GF-D8 (cell line): ENCODE results near the gene IP6K2.
"Not testable (repeated sequence)": the region's sequence is repeated elsewhere in the genome, so short reads cannot be mapped to it uniquely, and the experiment has no call there.

Experiments used
- DNase-seq: peaks from one replicate; lab custom pipeline; 2025; lab: John Stamatoyannopoulos, UW

The IP6K2 gene

DNA sequence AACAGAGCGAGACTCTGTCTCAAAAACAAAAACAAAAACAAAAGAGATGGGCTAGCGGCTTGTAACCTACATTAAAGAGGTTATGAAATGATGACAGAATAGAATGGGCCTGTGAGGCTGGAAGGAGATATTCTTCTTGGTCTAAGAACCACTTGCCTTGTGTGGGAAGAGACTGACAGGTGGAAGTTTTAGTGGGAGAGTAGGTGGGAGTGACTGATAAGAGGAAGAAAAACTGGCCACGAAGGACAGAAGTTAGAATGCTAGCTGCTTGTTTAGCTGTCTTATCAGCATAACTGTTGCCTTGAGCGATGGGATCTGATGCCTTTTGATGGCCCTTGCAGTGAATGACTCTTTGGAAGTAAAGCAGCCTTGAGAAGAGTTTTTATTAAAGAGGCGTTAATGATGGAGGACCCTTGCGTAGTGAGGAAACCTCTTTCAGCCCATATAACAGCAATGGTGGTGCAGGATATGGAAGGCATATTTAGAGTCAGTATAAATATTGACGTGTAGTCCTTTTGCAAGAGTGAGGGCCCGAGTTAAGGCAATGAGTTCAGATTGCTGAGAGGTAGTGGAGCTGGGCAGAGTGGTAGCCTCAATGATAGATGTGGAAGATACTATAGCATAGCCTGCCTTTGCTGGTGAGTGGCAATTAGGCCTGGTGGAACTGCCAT is 8.3 kb upstream of the IP6K2 start:
- DNase-seq = not testable (repeated sequence)

DNA sequence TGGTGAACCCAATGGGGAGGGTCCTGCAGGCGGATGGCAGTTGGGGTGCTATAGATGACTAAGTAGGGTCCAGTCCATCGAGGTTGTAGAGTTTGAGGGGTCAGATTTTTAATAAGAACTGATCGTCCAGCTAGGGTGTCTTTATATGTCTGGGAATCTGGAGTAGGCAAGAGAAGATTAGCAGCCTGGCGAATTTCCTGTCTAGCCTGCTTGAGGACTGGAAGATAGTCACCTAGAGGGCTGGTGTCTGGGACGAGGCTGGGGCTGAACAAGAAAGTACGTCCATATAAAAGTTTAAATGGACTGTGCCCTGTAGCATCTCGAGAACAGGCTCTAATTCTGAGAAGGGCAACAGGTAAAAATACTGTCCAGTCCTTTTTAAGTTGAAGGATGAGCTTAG is 6.7 kb upstream of the IP6K2 start:
- DNase-seq = no peak

DNA sequence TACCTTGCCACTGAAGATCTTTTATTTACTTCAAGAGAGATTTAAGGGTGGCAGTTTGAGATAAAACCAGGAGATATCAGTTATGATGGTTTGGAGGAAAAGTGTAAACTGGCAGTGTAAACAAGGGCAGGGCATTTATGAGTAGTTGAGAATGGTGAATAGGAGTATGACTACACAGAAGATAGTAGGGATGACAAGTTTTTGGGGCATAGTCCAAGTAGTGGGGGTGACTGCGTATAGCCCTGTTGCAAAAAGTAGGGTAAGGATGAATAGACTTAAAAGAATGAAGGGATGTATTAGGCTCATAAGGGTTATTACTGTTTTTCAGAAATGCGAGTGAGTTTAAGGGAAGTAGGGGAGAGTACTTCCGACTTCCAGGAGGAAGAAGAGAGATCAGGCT is 6.3 kb upstream of the IP6K2 start:
- DNase-seq = not testable (repeated sequence)

DNA sequence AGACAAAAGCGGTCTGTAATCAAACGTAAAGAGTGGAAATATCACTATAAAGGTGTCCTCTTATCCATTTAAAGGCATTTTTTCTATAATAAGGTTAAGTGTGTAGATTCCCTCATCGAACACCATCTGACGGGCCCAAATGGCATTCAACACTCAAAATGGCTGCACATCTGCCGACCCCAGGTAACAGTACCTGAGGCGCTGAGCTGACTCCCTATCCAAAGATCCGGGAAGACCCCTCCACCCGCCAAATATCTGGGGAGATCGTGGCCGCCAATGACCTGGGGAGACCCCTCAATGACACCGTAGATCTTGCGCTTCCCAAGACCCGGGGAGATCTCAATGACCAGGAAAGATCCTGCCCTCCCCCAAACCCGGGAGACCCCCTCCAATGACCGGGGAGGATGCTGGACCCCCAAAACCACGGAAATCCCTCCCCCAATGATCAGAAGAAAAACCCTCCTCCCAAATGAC is 476 bp downstream of the IP6K2 start:
- DNase-seq = no peak

DNA sequence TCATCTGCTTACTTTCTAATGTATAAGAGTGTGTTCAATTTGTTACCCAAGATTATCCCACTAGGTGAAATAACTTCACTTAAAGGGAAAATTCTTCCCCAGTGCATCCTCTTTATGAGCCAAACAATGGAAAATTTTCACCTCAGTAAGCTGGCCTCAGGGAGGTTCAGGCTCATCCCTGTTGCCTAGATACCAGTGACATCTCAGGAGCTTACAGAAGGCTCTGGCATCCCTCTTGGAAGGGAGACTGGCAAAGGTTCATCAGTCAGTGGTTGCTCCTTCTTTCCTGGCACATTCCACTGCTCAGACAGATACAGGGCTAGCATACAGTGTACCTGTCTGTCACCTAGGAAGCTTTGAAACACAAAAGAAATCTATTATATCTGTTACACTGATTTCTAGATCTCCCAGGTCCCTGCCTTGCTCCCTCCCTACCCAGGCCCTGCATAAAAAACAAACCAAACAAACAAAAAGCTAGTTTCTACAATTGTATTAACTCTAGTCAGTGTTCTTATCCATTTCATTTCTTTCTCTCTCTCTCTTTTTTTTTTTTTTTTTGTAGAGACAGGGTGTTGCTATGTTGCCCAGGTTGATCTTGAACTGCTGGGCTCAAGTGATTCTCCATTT is 1.7 kb downstream of the IP6K2 start:
- no peak for DNase-seq

DNA sequence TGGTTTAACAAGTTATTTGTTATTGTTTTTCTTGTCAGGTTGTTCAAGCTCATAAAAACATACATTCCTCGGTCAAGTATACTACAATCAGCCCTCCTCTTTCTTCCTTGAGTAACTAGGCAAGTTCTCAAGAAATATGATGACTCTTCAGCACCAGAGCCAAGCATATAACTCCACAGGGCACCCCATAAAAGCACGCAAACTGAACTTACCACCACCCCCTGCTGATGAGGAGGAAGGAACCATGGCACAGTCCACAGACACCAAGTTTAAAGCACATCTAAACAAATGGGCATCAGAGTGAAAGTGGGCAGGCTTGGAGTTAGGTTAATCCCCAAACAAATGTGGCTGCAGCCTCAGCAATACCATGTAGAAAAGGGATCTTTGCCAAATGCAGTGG is 5.3 kb downstream of the IP6K2 start:
- DNase-seq = no peak

DNA sequence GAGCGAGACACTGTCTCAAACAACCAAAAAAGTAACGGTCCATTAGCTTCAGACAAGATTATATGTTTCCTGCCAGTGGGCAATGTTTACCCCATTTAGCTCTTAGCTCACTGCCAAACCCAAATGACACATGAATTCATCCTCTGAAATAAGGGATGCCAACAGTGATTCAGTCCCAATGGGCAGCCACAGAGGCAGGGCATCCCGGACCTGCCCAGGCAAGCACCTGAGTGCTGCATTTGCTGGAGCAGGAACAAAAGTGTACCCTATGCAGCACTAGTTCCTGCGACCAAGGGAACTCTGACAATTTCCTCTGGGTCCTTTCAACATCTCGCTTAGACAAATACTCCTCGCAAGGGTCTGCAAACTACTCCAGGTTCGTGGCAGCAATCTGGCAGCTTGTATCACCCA is 8.0 kb downstream of the IP6K2 start:
- DNase-seq = no peak

DNA sequence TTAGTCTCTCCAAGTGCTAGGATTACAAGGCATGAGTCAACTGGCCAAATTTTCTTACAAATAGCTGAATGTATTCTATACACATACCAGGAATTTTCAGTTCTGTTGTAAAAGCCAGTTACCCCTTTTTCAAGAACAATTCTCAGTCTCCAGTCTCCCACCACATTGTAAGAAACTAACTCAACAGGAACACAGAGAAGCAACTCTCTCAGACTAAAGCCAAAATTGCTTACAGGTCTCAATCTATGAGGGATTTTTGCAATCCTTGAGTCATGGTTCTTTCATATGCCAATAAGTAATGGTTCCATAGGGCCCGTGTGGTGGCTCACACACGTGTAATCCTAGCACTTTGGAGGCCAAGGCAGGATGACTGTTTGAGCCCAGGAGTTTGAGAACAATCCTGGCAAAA is 8.5 kb downstream of the IP6K2 start:
- DNase-seq = no peak

DNA sequence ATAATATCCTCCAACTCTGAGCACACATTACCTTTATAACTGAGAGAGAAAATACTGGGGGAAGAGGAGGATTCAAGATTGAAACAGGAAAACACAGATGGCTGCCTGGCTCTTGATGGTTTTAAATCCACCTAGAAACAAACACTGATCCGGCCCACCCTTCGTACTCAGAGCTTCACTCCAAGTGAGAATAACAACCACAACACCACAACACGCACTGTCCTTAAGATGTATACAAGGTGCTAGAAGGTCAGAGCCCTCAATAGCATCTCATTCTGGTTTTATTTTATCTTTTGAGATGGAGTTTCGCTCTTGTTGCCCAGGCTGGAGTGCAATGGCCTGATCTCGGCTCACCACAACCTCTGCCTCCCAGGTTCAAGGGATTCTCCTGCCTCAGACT is 9.9 kb downstream of the IP6K2 start:
- no peak for DNase-seq

DNA sequence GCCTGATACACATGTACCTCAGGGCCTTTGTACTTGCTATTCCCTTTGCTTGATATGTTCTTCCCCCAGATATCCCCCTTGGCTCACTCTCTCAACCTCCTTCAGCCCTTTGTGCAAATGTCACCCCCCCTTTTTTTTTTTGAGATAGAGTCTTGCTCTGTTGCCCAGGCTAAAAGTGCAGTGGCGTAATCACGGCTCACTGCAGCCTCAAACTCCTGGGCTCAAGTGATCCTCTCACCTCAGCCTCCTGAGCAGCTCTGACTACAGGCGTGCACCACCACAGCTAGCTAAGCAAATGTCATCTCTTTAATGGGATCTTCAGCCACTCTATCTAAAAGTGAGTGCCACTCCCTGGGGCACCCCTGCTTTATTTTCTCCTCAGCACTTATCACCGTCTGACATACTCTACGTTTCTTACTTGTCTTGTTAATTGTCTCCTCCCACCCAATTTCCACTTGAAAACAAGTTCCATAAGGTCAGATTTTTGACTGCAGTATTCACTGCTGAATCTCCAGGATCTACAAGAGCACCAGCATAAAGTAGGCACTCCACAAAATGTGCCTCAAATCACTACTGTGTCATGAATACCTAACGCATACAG is 14.6 kb downstream of the IP6K2 start:
- DNase-seq = no peak

DNA sequence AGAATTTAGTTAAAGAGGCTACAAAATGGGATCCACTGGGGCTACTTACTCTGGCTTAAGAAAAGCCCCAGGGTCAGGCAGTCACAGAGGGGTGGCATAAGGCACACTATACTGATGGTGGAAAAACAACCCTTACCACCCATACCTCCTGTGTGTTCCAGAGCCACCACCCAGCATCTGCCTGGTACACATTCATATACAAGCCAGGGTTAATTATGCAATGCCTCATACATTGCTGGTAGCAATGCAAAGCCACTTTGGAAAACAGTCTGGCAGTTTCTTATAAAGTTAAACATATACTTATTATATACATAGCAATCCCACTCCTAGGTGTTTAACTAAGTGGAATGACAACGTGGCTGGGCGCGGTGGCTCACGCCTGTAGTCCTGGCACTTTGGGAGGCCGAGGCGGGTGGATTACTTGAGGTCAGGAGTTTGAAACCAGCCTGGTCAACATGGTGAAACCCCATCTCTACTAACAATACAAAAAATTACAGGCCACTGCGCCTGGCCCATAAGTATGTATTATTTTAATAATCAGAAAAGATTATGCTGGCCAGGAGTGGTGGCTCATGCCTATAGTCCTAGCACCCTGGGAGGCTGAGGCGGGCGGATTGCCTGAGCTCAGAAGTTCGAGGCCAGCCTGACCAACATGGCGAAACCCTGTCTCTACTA is 16.2 kb downstream of the IP6K2 start:
- no peak for DNase-seq

DNA sequence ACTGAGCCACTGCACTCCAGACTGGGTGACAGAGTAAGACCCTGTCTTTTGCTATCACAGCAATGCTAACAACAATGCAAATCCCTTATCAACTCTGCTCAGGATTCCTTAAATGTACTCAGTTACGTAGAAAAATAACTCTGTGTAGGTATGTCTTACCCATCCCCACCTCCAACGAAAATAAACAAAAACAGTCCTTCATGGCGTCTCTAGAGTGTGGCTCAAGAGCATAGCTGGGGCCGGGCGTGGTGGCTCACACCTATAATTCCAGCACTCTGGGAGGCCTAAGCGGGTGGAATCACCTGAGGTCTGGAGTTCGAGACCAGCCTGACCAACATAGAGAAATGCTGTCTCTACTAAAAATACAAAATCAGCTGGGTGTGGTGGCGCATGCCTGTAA is 18.1 kb downstream of the IP6K2 start:
- DNase-seq = no peak

DNA sequence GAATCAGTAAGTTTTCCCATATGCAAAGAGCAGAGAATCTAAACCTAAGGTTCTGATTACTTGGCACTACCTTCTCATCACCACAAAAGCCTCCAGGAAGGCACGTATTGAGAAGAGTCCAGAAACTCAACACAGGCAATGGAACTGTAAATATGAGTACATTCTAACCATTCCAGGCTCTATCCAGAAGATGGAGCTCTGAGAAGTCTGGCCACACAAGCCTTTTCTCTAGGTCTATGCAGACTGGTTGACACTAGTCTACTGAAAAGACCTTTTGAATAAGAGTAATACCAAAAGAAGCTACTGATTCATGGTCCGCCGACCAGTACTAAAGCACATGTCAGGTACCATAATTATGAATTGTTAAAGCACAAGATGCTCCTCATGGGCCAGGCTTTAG is 19.1 kb downstream of the IP6K2 start:
- no peak for DNase-seq

DNA sequence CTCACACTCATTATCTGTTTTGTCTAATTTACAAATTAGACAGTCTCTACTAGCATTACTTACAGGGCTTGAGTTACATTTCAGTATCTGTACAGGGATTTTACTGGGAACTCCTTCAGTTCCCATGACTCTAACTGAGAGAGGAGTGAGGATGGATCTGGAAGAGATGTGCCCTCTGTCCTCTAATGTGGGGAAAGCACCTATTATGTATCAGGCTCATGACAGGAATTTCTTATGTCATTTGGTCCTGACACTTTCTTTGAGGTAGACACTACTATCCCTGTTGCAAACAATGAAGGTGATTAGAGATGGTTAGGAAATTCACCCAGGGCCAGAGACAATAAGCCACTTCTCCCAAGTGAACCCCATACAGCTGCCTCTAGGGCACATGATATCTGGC is 20.4 kb downstream of the IP6K2 start:
- no peak for DNase-seq

DNA sequence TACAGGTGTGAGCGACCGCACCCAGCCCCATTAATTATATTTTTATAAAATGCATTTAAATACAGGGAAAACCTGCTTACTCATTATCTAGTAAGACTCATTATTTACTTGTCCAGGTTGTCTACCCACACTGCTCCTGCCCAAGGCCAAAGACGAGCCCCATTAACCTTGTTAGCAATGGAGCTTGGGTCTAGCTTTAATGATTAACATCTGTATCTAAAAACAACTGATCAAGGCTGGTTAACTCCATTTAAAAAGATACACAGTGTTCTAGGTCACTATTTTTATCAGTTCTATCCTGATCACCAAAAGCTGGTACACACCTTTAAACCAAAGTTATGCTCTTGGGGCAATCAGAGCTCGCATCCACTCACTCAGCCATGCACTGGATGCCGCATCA is 20.9 kb downstream of the IP6K2 start:
- DNase-seq = no peak

DNA sequence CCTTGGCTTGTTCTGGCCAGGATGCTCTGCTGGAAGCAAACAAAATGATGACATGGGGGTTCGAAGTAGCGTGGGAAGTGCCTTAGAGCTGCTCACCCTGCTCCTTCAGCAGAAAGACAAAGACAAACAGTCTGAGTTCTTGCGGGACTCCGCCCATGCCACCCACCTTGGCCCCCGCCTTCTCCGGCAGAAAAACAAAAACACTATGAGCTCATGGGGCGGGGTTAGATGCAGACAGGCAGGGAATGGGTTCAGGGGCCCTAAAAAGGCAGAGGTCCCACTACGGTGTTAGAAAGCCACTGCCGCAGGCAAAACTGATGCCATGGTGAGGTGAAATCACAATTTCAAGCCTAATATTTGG is 21.6 kb downstream of the IP6K2 start:
- DNase-seq = no peak

DNA sequence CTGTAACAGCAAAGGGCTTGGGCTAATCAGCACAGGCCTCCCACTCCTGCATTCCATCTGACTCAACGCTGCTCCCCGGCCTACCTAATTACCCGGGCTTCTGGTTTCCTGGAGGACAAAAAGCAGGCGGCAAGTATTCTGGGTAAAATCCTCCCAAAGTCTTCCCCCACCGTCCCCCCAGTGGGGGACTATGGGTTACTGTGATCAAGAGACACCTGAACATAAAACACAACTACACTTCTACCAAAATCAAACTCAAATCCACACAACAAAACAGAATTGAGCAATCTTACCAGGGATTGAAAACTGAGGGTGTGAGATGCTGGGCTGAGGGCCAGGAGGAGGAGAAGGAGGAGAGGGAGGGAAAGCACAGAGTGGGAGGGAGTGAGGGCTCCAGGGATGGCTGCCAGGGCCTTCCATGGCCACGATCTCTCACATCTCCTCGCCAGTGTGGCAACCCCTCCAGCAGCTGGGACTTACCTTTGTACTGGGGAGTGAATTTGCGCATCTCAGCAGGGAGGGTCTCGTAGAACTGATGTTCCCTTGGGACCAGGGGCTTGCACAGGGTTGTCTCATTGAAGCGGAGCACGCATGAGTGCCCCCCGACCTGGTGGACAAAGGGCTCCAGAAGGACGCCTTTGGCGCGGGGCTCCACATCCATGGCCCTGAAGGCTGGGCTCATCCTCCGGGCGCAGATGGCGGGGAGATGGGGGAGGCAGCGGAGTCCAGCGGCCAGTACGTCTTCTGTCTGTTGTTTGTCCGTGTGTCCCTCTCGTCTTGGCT is 22.2 kb downstream of the IP6K2 start:
- no peak for DNase-seq

DNA sequence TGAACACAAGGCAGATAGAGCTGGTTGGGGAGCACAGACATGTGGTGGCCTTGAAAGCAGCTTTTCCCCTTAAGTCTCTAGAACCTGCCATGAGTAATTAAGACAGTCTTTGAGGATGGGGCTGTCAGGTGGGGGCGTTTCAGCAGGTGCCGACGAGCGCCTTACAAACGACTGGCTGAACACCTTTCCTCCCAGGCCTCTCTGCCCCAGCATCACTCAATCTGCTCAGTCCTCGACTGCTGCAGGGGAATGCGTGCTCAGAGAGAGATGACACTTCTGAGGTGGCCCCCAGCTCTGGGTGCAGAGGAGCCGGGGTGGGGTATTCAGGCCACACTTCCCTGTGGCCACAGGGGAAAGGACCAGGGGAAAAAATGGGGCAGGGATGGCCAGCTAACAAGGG is 23.2 kb downstream of the IP6K2 start:
- no peak for DNase-seq

DNA sequence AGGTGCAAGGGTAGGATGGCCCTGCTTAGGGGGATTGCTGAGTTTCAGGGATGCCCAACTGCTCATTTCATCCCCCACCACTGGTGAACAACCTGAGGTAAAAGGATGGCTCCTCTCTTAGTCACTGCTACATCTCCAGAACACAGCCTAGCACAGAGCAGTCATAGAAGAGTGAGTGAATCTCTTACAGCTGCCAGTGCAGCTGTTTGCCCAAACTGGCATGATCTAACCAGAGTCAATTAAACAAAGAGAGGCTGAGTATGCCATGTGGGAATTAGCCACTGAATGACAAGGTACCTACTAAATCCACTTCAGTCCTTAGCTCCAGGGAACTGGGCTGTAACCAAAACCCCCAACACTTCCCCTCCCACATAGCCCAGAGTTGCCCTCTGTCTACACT is 24.5 kb downstream of the IP6K2 start:
- no peak for DNase-seq

DNA sequence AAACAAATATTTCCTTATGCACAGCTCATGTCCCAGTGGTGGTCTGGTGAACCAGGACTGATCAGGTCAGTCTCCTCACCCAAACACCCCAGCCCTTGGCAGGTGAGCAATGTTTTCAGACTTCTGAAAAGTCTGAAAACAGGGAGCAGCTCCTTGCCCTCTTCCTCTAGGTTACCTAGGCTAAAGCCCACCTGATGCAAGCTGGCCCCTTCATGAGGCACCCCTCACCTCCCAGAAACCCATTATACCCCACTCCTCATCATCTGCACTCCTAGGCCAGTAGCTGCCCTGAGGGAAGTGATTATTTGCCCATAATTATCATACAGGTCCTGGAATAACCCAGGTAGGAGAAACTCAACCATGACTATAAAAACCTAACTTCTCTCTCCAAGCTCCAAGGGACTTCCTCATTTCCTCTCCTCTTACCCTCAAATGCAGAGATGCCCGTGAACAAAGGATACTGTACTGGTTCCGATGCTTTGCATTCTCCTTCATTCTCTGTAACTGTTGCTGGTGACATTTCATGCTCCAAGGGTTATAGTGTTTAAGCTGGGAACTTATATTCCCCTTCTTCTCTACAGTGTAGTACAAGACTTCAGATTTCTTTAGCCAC is 26.1 kb downstream of the IP6K2 start:
- DNase-seq = no peak

DNA sequence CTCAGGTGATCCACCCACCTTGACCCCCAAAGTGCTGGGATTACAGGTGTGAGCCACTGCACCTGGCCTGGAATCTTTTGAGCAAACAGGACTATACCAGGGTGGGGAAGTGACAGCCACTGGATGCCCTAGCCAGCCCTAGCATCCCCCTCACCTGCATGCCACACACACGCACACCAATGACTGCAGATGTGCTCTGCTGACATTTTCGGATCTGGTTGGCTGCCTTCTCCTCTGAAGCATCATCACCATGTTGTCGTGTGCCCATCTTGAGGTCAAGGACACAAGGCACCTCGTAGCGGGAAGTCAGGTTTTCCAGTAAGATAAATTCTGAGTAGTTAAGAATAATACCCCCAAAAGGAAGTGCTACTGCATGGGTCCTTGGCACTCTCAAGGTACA is 27.6 kb downstream of the IP6K2 start:
- DNase-seq = no peak

DNA sequence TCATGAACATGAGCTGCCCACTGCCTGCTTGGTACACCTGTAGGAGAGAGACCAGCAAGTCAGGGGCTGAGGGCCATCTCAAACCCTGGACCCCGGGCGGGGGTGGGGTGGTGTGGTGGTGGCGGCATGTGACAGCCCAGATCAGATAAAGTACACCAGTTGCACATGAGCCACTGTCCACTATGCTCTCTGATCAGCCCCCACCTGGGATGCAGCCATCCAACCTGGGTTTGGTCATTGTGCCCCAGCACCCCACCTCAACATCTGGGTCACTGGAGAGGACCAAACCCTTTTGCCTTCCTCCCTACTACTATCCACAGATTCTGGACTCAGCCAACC is 28.3 kb downstream of the IP6K2 start:
- no peak for DNase-seq
